Embryonic facial prominence (tissue), 1 donor: ENCODE results near the gene BRI3.

Source experiments
- DNase-seq: peaks from one replicate; pipeline ENCODE4 v3.0.0-alpha.2; 2016; ENCODE audit errors: extremely low spot score

BRI3 gene

GRCh38 chr7:98286701-98287485 is 5.4 kb downstream of the BRI3 start:
- no peak for DNase-seq

- no peak for DNase-seq
These were observed 6.0 kb downstream of the BRI3 start for GRCh38 chr7:98287486-98287959.

- no peak for DNase-seq
These were observed 6.8 kb downstream of the BRI3 start for GRCh38 chr7:98288064-98288823.

GRCh38 chr7:98289333-98289875 is 7.9 kb downstream of the BRI3 start:
- DNase-seq: no peak

- no peak for DNase-seq
These were observed 10.2 kb downstream of the BRI3 start for GRCh38 chr7:98291717-98292116.

- no peak for DNase-seq
These were observed 11.8 kb downstream of the BRI3 start for GRCh38 chr7:98293265-98293664.

GRCh38 chr7:98293746-98294145 is 12.3 kb downstream of the BRI3 start:
- DNase-seq: no peak

GRCh38 chr7:98294326-98294725 is 12.8 kb downstream of the BRI3 start:
- DNase-seq: no peak

GRCh38 chr7:98294798-98295382 is 13.4 kb downstream of the BRI3 start:
- no peak for DNase-seq

GRCh38 chr7:98295467-98296192 is 14.1 kb downstream of the BRI3 start:
- DNase-seq: no peak

- no peak for DNase-seq
These were observed 15.3 kb downstream of the BRI3 start for GRCh38 chr7:98296833-98297232.

GRCh38 chr7:98297626-98298286 is 16.3 kb downstream of the BRI3 start:
- no peak for DNase-seq

- DNase-seq: no peak
These were observed 19.3 kb downstream of the BRI3 start for GRCh38 chr7:98300595-98301372.

- DNase-seq: no peak
These were observed 20.4 kb downstream of the BRI3 start for GRCh38 chr7:98301693-98302470.

GRCh38 chr7:98303176-98303865 is 21.8 kb downstream of the BRI3 start:
- no peak for DNase-seq

- DNase-seq: no peak
These were observed 22.4 kb downstream of the BRI3 start for GRCh38 chr7:98303906-98304305.

- DNase-seq: no peak
These were observed 24.6 kb downstream of the BRI3 start for GRCh38 chr7:98305951-98306535.

- no peak for DNase-seq
These were observed 26.5 kb downstream of the BRI3 start for GRCh38 chr7:98307971-98308466.
